ENCODE measurements around the gene NTHL1.

NTHL1 gene

DNA sequence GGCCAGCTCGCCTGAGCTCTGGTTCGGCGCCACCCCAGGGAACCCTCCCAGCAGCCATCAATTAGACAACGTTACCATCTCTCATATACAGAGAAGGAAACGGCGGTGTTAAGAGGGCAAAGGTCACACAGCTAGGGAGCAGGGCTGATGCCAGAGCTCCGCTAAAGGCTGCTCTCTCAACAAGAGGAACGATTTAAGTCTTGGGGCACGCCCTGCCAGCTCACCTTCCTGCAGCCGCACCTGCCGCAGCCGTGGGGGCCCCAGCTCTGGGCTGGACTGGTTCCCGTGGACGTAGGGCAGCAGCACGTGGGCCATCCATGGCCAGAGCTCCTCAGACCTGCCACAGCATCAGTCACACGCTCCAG is 44.6 kb upstream of the NTHL1 start:
- DNase-seq: no peak

GRCh38 chr16:2091547-2092255 is 44.1 kb upstream of the NTHL1 start:
- Histone ChIP-seq H2AFZ (ENCODE audit: low read depth, low read length) (no peak overlapping the region), H3K36me3 (ENCODE audit: insufficient read depth, low read length) (peaks cover 84% of the 10 kb centered on the region), H3K4me2 (ENCODE audit: insufficient read depth, low read length) (no peak overlapping the region), H3K9me3 (ENCODE audit: insufficient read depth, low read length, severe bottlenecking) (no peaks in the 10 kb centered on the region), H3K27ac (ENCODE audit: low read length) (no peak overlapping the region), H3K27me3 (ENCODE audit: insufficient read depth, low read length, poor library complexity) (no peaks in the 10 kb centered on the region), H3K79me2 (ENCODE audit: insufficient read depth, low read length) (no peaks in the 10 kb centered on the region), H4K20me1 (ENCODE audit: insufficient read depth, low read length) (peaks cover 12% of the 10 kb centered on the region; the same call in 1 of the 2 replicates), H3K9ac (ENCODE audit: low read depth, low read length) (no peak overlapping the region), H3K4me1 (ENCODE audit: insufficient read depth, low read length) (no peaks in the 10 kb centered on the region), H3K4me3 (ENCODE audit: low read depth in 1 of 2, low read length in 2 of 2) (no peak overlapping the region)
- no peak for TF ChIP-seq EZH2 (IDR thresholded peaks at IDR 0.05; ENCODE audit: borderline replicate concordance, low read depth, low read length, severe bottlenecking)
- TF ChIP-seq, protein P1, sequence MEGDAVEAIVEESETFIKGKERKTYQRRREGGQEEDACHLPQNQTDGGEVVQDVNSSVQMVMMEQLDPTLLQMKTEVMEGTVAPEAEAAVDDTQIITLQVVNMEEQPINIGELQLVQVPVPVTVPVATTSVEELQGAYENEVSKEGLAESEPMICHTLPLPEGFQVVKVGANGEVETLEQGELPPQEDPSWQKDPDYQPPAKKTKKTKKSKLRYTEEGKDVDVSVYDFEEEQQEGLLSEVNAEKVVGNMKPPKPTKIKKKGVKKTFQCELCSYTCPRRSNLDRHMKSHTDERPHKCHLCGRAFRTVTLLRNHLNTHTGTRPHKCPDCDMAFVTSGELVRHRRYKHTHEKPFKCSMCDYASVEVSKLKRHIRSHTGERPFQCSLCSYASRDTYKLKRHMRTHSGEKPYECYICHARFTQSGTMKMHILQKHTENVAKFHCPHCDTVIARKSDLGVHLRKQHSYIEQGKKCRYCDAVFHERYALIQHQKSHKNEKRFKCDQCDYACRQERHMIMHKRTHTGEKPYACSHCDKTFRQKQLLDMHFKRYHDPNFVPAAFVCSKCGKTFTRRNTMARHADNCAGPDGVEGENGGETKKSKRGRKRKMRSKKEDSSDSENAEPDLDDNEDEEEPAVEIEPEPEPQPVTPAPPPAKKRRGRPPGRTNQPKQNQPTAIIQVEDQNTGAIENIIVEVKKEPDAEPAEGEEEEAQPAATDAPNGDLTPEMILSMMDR (IDR thresholded peaks at IDR 0.05; ENCODE audit: borderline replicate concordance, extremely low read depth, low read length, poor library complexity, severe bottlenecking): no peak
- ATAC-seq (ENCODE audit: insufficient read depth, low read depth) (no peak), DNase-seq (no peak)

More for the DNA sequence above, 44.6 kb upstream of the NTHL1 start:
- Histone ChIP-seq H3K36me3 (ENCODE audit: insufficient read depth, low read length) (peaks cover 82% of the 10 kb centered on the region), H4K20me1 (ENCODE audit: insufficient read depth, low read length) (peaks cover 6% of the 10 kb centered on the region; the same call in 1 of the 2 replicates), H3K9me3 (ENCODE audit: insufficient read depth, low read length, severe bottlenecking) (no peaks in the 10 kb centered on the region), H3K4me1 (ENCODE audit: insufficient read depth, low read length) (no peaks in the 10 kb centered on the region), H3K4me2 (ENCODE audit: insufficient read depth, low read length) (no peak overlapping the region), H3K27ac (ENCODE audit: low read length) (no peak overlapping the region), H3K9ac (ENCODE audit: low read depth, low read length) (no peak overlapping the region), H3K27me3 (ENCODE audit: insufficient read depth, low read length, poor library complexity) (no peaks in the 10 kb centered on the region), H3K79me2 (ENCODE audit: insufficient read depth, low read length) (no peaks in the 10 kb centered on the region), H3K4me3 (ENCODE audit: low read depth in 1 of 2, low read length in 2 of 2) (no peak overlapping the region), H2AFZ (ENCODE audit: low read depth, low read length) (no peak overlapping the region)
- TF ChIP-seq, protein P1 (IDR thresholded peaks at IDR 0.05; ENCODE audit: borderline replicate concordance, extremely low read depth, low read length, poor library complexity, severe bottlenecking): no peak
- no peak for TF ChIP-seq EZH2 (IDR thresholded peaks at IDR 0.05; ENCODE audit: borderline replicate concordance, low read depth, low read length, severe bottlenecking)
- ATAC-seq (ENCODE audit: insufficient read depth, low read depth): no peak

GRCh38 chr16:2090777-2091546 is 43.3 kb upstream of the NTHL1 start:
- Histone ChIP-seq H3K4me1 (ENCODE audit: insufficient read depth, low read length) (no peaks in the 10 kb centered on the region), H3K36me3 (ENCODE audit: insufficient read depth, low read length) (peaks cover 89% of the 10 kb centered on the region), H3K27ac (ENCODE audit: low read length) (no peak overlapping the region), H4K20me1 (ENCODE audit: insufficient read depth, low read length) (peaks cover 16% of the 10 kb centered on the region), H3K79me2 (ENCODE audit: insufficient read depth, low read length) (no peaks in the 10 kb centered on the region), H3K9ac (ENCODE audit: low read depth, low read length) (no peak overlapping the region), H2AFZ (ENCODE audit: low read depth, low read length) (no peak overlapping the region), H3K4me3 (ENCODE audit: low read depth in 1 of 2, low read length in 2 of 2) (no peak overlapping the region), H3K4me2 (ENCODE audit: insufficient read depth, low read length) (no peak overlapping the region), H3K27me3 (ENCODE audit: insufficient read depth, low read length, poor library complexity) (no peaks in the 10 kb centered on the region), H3K9me3 (ENCODE audit: insufficient read depth, low read length, severe bottlenecking) (no peaks in the 10 kb centered on the region)
- ATAC-seq (ENCODE audit: insufficient read depth, low read depth) (no peak), DNase-seq (no peak)
- no peak for TF ChIP-seq EZH2 (IDR thresholded peaks at IDR 0.05; ENCODE audit: borderline replicate concordance, low read depth, low read length, severe bottlenecking)
- TF ChIP-seq, protein P1 (IDR thresholded peaks at IDR 0.05; ENCODE audit: borderline replicate concordance, extremely low read depth, low read length, poor library complexity, severe bottlenecking): no peak

All from DND-41 (cell line).